Measurements from ENCODE around the gene SIX4. TPM values are rescaled to one million over a fixed set of nuclear protein-coding genes. Genes with fewer than 3 reads are reported as not detected.

The SIX4 gene
- total and polyA plus RNA-seq, 2 experiments from 2014 or later = 6.2 to 46.9 TPM

DNA sequence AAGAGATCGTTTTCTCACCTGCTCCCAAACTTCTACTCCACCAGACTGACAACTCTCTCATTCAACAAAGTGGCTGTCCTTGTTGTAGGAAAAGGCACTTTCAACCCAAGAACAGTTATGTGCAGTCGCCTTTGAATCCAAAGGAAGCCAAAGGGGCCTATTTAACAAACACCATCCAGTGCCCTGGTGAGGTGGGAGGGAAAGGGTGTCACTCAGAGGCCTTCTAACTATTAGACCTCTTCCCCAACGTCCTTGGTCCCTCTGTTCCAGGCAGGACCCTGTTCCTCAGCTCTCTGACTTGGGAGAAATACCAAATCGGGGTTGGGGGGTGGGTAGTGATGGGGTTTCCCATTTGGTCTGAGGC is 3.2 kb downstream of the SIX4 start:
- 0 out of 3 replicates have a peak, but pooled peaks cover 2% of the 10 kb centered on the region for H3K9me3 Mint-ChIP-seq
- peaks cover 32% of the 10 kb centered on the region for H3K36me3 ChIP-seq (ENCODE audit: insufficient read depth)
- H3K36me3 Mint-ChIP-seq (ENCODE audit: low read depth) = peaks cover 45% of the 10 kb centered on the region
- peak overlapping the region; percentile 99 for H3K4me2 ChIP-seq
- peak overlapping the region; percentile 91 for H3K4me3 Mint-ChIP-seq
- no peak overlapping the region for H2AFZ ChIP-seq
- H3K27me3 ChIP-seq (ENCODE audit: insufficient read depth) = peaks cover 6% of the 10 kb centered on the region
- TF ChIP-seq CREB1 (CRISPR knock-in tag; IDR thresholded peaks at IDR 0.05; ENCODE audit: low read depth) = no peak
- no peak for TF ChIP-seq POLR2AphosphoS5 (IDR thresholded peaks at IDR 0.05; ENCODE audit: low read depth)
- TF ChIP-seq NANOG (IDR thresholded peaks at IDR 0.05; ENCODE audit: borderline replicate concordance) = no peak
- TF ChIP-seq, protein P1, sequence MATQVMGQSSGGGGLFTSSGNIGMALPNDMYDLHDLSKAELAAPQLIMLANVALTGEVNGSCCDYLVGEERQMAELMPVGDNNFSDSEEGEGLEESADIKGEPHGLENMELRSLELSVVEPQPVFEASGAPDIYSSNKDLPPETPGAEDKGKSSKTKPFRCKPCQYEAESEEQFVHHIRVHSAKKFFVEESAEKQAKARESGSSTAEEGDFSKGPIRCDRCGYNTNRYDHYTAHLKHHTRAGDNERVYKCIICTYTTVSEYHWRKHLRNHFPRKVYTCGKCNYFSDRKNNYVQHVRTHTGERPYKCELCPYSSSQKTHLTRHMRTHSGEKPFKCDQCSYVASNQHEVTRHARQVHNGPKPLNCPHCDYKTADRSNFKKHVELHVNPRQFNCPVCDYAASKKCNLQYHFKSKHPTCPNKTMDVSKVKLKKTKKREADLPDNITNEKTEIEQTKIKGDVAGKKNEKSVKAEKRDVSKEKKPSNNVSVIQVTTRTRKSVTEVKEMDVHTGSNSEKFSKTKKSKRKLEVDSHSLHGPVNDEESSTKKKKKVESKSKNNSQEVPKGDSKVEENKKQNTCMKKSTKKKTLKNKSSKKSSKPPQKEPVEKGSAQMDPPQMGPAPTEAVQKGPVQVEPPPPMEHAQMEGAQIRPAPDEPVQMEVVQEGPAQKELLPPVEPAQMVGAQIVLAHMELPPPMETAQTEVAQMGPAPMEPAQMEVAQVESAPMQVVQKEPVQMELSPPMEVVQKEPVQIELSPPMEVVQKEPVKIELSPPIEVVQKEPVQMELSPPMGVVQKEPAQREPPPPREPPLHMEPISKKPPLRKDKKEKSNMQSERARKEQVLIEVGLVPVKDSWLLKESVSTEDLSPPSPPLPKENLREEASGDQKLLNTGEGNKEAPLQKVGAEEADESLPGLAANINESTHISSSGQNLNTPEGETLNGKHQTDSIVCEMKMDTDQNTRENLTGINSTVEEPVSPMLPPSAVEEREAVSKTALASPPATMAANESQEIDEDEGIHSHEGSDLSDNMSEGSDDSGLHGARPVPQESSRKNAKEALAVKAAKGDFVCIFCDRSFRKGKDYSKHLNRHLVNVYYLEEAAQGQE (IDR thresholded peaks at IDR 0.05; ENCODE audit: unreplicated experiment) = no peak
- TF ChIP-seq, protein P2, sequence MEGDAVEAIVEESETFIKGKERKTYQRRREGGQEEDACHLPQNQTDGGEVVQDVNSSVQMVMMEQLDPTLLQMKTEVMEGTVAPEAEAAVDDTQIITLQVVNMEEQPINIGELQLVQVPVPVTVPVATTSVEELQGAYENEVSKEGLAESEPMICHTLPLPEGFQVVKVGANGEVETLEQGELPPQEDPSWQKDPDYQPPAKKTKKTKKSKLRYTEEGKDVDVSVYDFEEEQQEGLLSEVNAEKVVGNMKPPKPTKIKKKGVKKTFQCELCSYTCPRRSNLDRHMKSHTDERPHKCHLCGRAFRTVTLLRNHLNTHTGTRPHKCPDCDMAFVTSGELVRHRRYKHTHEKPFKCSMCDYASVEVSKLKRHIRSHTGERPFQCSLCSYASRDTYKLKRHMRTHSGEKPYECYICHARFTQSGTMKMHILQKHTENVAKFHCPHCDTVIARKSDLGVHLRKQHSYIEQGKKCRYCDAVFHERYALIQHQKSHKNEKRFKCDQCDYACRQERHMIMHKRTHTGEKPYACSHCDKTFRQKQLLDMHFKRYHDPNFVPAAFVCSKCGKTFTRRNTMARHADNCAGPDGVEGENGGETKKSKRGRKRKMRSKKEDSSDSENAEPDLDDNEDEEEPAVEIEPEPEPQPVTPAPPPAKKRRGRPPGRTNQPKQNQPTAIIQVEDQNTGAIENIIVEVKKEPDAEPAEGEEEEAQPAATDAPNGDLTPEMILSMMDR (conservative IDR thresholded peaks at IDR 0.05; ENCODE audit: low read depth in 2 of 2) = no peak
- no peak for TF ChIP-seq EZH2 (IDR thresholded peaks at IDR 0.05; ENCODE audit: low read depth, unreplicated experiment)
- no peak for TF ChIP-seq JUNB (IDR thresholded peaks at IDR 0.05; ENCODE audit: unreplicated experiment)
- TF ChIP-seq, protein P3, sequence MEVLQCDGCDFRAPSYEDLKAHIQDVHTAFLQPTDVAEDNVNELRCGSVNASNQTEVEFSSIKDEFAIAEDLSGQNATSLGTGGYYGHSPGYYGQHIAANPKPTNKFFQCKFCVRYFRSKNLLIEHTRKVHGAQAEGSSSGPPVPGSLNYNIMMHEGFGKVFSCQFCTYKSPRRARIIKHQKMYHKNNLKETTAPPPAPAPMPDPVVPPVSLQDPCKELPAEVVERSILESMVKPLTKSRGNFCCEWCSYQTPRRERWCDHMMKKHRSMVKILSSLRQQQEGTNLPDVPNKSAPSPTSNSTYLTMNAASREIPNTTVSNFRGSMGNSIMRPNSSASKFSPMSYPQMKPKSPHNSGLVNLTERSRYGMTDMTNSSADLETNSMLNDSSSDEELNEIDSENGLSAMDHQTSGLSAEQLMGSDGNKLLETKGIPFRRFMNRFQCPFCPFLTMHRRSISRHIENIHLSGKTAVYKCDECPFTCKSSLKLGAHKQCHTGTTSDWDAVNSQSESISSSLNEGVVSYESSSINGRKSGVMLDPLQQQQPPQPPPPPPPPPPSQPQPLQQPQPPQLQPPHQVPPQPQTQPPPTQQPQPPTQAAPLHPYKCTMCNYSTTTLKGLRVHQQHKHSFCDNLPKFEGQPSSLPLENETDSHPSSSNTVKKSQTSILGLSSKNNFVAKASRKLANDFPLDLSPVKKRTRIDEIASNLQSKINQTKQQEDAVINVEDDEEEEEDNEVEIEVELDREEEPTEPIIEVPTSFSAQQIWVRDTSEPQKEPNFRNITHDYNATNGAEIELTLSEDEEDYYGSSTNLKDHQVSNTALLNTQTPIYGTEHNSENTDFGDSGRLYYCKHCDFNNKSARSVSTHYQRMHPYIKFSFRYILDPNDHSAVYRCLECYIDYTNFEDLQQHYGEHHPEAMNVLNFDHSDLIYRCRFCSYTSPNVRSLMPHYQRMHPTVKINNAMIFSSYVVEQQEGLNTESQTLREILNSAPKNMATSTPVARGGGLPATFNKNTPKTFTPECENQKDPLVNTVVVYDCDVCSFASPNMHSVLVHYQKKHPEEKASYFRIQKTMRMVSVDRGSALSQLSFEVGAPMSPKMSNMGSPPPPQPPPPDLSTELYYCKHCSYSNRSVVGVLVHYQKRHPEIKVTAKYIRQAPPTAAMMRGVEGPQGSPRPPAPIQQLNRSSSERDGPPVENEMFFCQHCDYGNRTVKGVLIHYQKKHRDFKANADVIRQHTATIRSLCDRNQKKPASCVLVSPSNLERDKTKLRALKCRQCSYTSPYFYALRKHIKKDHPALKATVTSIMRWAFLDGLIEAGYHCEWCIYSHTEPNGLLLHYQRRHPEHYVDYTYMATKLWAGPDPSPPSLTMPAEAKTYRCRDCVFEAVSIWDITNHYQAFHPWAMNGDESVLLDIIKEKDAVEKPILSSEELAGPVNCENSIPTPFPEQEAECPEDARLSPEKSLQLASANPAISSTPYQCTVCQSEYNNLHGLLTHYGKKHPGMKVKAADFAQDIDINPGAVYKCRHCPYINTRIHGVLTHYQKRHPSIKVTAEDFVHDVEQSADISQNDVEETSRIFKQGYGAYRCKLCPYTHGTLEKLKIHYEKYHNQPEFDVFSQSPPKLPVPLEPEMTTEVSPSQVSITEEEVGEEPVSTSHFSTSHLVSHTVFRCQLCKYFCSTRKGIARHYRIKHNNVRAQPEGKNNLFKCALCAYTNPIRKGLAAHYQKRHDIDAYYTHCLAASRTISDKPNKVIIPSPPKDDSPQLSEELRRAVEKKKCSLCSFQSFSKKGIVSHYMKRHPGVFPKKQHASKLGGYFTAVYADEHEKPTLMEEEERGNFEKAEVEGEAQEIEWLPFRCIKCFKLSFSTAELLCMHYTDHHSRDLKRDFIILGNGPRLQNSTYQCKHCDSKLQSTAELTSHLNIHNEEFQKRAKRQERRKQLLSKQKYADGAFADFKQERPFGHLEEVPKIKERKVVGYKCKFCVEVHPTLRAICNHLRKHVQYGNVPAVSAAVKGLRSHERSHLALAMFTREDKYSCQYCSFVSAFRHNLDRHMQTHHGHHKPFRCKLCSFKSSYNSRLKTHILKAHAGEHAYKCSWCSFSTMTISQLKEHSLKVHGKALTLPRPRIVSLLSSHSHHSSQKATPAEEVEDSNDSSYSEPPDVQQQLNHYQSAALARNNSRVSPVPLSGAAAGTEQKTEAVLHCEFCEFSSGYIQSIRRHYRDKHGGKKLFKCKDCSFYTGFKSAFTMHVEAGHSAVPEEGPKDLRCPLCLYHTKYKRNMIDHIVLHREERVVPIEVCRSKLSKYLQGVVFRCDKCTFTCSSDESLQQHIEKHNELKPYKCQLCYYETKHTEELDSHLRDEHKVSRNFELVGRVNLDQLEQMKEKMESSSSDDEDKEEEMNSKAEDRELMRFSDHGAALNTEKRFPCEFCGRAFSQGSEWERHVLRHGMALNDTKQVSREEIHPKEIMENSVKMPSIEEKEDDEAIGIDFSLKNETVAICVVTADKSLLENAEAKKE (CRISPR knock-in tag; IDR thresholded peaks at IDR 0.05) = no peak
- TF ChIP-seq, protein P4, sequence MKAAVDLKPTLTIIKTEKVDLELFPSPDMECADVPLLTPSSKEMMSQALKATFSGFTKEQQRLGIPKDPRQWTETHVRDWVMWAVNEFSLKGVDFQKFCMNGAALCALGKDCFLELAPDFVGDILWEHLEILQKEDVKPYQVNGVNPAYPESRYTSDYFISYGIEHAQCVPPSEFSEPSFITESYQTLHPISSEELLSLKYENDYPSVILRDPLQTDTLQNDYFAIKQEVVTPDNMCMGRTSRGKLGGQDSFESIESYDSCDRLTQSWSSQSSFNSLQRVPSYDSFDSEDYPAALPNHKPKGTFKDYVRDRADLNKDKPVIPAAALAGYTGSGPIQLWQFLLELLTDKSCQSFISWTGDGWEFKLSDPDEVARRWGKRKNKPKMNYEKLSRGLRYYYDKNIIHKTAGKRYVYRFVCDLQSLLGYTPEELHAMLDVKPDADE (IDR thresholded peaks at IDR 0.05) = no peak
- no peak for TF ChIP-seq ZNF114 (CRISPR knock-in tag; IDR thresholded peaks at IDR 0.05)
- TF ChIP-seq EZH2phosphoT487 (IDR thresholded peaks at IDR 0.05; ENCODE audit: unreplicated experiment) = no peak
- TF ChIP-seq STAT1 (IDR thresholded peaks at IDR 0.05; ENCODE audit: unreplicated experiment) = no peak
- H3K79me2 ChIP-seq (replicated peaks; ENCODE audit: insufficient read depth) = peaks cover 74% of the 10 kb centered on the region
- H3K27me3 Mint-ChIP-seq (ENCODE audit: insufficient read depth, low read depth, poor library complexity) = peaks cover 8% of the 10 kb centered on the region
- H3K4me1 ChIP-seq (ENCODE audit: insufficient read depth) = peaks cover 19% of the 10 kb centered on the region
- ATAC-seq (no peak), DNase-seq (ENCODE audit: low spot score) (no peak)
- H3K4me3 ChIP-seq = peak overlapping the region; percentile 97
- no peak overlapping the region for H3K27ac Mint-ChIP-seq
- peaks cover 35% of the 10 kb centered on the region for H4K20me1 ChIP-seq (replicated peaks; ENCODE audit: insufficient read depth)
- no peak overlapping the region for H3K27ac ChIP-seq (ENCODE audit: low read depth)
- peaks cover 3% of the 10 kb centered on the region; the same call in 1 of the 2 replicates for H3F3A ChIP-seq (replicated peaks; ENCODE audit: low read depth)
- no peaks in the 10 kb centered on the region for H3K9me2 ChIP-seq (ENCODE audit: insufficient read depth)
- H3K4me1 Mint-ChIP-seq = peaks cover 25% of the 10 kb centered on the region
